HG03280 (cell line): Measurements from ENCODE around the gene TAL1.

ENCODE experiments used
- ATAC-seq: cut with Tn5 transposase; IDR thresholded peaks from one replicate; pipeline ENCODE4 v1.9.1; 2021; ENCODE audit warnings: mild to moderate bottlenecking, moderate library complexity; ENCODE audit not compliant: unreplicated experiment

TAL1 gene

DNA sequence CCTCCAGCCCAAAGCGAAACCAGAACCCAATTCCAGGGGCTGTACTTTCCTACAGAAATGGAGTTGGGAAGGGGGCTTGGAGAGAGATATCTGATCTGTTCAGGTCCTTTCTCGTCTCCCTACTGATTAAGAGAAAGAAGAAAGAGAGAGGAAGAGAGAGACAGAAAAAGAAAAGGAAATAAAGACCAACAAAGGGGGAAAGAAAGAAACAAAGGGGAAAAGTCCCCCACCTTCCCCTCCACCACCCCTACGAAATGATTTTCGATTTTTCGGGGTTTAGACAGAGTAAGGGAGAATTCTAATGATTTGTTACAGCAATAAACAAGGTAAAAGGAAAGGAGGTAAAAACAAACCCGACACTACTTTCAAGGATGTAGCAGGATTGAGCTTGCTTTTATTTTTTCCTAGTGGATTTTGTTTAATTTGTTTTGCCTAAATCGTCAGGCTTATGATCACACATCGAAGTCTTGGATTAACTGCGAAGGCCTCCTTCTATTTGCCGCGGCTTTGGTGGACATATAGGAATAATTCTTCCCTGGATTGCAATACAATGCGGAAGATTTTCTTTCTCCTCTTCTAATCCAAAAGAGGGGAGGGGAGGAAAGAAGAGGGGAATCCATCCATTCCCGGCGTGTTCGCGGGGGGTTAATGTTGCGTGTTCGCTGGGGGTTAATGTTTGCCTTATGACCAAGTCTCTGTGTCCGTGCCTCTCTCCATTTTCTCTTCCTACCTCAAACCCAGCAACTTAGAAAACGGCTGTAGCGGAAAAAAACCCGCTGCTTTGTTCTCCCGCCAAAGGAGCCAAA lies 1.9 kb downstream of the TAL1 start:
- ATAC-seq, result no peak

DNA sequence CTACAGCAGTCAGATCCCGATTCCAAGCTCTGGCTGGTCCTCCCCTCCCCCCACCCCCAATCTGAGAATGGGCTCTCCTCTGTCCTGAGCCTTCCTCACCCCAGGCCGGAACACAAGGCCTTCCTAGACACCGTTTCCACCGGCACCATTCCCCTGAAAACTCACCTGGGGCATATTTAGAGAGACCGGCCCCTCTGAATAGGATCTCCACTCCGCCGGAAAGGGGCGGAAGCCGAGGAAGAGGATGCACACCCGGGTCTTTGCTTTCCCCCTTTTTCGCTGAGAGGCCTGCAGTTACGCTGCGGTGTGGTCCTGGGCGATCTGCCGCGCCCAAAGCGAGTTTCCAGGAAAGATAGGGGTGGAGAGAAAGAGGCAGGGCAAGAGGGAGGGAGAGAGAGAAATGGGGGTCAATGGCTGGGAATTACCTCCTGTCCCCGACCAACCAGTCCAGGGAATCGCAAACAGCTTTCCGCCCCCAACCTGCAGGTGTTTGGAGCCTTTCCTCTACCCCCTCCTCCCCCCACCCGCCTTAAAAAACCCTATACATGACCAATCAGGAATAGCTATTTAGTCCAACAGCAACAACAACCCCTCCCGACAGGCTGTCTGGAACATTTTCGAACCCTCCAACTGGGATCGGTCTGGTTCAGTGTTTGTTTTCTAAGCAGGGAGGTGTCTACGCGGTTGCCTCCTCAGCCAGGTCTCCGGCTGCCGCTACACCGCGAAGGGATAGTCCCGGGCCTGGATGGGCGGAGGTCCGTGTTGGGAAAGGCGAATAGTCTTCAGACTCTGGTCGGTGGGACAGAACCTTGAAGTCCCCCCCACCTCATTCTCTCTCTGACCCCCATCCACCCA lies 2.8 kb downstream of the TAL1 start:
- no peak for ATAC-seq

DNA sequence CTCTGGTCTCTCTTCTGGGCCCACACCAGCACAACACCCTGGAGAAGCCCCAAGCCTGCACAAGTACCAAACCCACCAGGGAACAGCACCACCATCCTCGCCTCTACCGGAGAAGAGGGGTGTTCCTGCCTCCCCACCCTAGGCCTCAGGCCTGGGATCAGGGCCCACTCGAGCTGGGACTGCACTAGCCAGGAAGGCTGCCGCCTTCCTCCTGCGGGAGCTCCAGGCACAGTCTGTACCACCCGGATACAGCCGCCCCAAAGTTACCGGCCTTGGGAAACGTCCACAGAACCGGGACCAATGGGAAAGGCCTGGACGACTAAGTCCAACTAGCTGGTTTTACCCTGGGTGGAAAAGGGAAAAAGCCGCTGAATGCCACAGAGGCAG lies 3.4 kb downstream of the TAL1 start:
- no peak for ATAC-seq

DNA sequence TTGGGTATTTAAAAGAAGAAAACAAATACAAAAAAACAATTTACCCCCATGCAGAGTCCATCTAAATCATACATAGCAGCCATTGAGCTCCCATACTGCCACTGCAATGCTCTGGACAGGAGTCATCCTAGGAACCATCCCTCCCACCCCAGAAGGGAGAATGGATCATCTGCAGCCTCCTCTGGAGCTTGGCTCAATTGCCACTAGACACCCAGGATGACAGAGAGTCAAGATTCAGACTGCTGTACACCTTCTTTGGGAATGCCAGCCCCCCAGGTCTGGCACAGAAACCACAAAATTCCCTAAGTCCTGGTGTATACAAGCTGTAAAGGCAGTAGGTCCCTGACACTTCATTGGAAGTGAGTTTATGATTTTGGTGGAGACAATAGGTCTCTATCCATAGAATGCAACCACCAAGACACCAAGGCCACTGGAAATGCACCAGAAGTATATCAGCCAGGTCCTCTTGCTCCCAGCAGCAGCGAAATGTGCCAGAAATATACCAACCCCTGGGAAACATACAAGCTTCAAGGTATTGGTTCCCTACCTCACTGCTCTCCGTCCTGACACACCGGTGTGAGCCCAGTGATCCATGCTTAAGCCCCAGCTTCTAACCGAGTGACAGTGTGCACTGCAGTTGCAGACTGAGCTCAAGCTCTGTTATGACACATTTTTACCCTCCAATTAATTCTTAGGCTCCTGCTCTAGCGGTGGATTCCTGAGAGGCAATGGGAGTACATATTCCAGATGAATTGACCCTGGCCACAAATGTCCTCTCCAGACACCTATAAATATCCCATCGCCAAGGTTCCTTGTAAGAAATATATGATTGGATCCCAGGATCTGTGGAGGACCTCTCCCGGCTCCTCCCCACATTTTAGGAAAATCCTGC lies 4.4 kb downstream of the TAL1 start:
- no peak for ATAC-seq

DNA sequence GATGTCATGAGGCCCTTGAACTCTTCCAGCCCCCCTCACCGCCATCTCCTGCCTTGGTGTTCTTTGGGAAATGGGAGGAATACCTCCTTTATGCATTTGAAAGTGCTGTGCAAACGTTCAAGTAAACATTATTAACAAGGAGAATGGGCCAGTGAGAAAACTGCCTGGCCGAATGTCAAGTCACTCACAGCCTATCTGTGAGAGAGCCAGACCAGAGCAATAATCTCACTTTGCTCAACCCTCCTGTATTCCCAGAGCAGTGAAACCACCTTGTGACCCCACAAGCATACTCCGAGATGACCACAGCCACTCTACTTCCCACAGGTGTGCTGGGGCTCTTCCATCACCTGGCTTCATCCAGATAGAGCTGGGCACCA lies 5.2 kb downstream of the TAL1 start:
- no peak for ATAC-seq

DNA sequence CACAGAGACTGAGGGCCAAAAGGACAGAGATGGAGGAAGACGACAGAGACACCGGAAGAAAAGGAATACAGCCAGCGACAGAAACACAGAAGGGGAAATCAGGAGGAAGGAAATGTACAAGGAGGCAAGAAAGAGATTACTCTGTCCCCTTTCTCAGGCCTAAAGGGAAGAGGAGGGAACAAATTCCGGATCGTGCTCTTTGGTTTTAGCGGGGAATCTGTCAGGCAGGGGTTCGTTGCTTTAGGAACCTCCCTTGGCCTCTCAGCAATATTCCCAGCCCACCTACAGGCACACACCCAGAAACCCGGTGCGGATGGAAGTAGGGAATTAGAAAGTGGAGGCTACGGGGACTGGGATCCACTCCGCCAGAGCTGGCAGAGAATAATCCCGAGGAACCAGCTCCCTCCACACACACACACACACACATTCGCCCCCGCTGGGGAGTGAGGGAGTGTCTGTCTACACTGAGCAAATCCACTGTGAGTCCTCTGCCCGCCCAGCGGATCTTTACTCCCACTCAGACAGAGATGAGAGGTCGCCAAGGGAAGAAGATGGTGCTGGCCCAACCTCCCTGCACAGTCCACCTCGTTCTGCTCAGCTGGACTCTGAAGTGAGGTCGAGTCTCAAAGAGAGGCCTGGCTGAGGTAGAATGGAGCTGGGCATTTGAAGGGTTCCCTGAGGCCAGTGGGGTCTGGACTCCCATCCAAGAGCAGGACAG lies 5.7 kb downstream of the TAL1 start:
- no peak for ATAC-seq

DNA sequence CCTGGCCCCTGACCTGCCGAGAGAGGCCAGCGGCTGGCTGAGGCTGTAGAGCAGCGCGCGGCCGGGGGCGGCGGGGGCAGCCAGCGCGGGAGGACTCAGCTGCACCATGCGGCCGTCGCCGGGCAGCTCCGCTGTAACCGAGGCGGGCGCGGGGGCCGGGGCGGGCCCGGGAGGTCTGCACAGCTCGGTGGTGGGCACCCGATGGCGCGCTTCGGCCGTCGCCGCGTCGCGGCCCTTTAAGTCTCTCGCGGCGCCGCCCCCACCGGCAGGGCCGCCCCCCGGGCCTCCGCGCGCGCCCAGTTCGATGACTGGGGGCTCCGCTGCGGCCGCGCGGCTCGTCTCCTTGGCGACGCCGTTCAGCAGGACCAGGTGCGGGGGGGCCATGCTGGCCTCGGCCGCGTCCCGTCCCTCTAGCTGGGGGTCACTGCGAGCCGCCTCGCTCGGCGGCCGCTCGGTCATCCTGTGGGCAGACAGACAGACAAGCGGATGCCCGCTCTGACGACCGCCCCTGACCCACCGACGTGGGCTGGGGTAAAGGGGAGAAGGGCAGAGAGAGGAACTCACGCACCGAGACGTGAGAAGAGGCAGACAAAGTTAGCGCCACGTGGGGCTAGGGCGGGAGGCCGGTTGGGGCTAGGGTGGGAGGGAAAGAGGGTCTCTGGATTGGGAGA lies 6.5 kb downstream of the TAL1 start:
- no peak for ATAC-seq

DNA sequence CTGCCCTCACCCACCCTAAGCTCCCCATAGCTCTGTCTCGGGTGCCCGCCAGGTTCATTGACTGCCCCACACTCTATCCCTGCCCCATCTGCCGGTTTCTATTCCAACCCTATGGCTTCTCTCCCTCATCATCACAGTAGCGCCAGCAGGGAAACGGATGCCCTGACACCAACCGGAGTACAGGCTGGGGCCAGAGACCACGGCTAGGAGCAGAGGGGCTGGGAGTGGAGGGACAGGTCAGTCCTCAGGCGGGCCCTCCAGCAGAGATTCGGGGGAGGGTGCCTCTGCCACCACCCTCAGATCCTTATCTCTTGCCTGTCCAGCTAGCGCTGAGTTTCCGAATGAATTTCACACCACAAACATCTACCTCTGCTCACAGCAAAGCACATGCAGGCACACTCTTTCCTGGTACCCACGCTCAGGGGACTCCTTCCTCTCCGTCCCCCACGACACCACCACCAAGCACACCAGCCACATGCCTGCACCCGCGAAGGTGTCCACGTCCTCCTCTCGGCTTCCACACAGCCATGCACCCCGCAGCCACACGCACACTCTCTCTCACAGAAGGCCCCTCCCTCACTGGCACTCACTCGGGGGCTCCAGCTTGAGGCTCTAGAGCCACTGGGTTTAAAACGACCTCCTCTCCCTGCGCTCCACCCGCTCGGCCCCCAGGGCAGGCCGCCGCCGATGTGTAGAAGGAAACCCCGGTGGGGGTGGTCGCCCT lies 7.2 kb downstream of the TAL1 start:
- no peak for ATAC-seq

DNA sequence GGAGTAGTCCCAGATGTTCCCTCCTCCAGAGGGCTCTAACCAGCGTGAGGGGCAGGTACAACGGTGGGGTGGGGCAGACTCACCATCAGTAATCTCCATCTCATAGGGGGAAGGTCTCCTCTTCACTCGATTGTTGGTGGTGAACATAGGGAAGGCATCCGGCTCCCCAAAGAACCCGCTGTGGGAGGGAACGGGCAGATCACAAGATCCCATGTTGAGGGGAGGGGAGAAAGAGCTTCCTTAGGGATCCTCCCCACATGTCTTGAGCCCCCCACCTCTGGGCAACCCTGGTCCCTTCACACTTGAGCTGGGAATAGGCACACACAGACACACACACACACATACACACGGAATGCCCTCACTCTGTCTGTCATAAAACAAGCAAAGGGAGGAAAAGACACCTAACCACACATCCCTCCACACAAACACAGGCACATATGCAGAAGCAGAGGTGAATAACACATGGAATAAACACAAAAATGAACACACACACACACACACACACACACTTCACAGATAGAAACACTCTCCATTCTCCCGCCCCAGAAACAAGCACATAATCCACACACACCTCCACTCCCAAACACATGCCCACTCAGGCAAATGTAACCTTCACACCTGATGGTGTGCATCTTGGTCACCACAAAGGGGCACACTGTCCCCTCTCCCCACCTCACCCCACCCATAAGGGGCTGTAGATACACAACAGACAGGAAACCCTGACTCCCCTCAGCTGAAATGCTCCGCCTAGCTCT lies 7.9 kb downstream of the TAL1 start:
- ATAC-seq, result no peak

DNA sequence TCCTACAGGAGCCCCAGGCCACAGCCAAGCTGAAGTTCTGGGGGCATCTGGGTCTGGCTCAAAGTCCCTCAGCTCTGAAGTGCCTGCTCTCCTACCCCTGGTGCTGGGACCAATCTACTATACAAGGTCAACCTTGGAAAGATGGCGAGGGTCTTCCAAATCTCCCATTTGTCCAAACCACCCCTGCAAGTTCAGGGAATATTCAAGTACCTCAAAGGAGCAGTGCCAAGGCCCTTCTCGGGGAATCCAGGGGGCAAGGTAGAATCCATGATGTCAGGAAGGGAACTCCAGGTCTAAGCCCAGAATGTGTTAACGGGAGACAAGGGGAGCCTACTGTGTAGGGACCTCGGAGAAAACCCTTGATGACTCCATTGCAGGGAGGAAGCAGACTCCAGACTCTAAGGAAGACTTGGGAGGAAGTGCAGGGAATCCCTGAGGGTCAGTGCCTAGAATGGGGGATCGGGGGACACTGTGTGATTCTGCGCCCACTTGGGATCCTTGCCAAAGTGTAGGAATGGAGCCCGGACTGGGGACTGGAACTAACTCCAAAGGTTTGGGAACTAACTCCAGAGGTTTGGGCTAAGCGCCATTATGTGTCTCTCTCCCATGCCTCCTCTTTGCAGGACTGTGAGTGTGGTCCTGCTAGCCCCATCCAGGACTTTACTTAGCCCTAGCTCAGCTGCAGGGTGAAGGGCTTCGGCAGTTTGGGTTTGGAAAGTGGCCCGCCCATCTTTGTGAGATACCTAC lies 8.7 kb downstream of the TAL1 start:
- no peak for ATAC-seq

DNA sequence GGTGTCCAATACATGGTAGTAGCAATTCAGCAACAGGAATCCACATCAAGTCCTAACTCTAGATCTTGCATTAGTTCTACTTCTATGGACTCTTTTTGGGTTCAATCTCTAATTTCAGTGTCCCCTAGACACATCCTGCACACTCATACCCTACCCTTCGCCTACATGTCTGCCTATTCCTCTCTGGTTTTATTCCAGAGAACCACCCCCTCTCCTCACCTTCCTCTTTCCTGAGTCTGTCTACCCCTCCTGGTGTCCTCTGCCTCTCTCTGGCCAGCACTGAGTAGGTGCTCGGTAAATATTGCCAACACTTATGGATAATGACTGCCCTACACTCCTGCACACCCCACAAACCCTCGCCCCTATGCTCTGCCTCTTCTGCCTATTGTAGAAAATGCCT lies 9.5 kb downstream of the TAL1 start:
- no peak for ATAC-seq

DNA sequence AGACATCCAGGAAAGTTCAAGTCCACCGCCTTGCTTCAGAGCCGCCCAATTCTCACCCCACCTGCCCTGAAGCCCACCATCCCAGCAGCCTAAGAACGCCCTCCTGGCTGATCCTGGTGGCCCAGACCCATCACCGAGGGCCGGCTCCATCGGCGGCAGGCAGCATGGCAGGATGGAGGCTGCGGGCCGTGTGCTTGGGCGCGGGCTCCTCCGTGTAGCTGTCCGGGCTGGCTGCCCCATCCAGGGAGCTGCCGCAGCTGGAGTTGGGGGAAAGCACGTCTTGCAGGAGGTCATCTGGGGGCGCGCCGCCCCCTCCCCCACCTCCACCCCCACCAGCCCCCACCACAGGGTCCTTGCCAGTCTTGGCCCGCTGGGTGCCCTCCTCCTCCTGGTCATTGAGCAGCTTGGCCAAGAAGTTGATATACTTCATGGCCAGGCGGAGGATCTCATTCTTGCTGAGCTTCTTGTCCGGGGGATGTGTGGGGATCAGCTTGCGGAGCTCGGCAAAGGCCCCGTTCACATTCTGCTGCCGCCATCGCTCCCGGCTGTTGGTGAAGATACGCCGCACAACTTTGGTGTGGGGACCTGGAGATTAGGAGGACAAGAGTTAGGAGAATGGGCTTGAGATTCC lies 12.3 kb downstream of the TAL1 start:
- ATAC-seq, result no peak

DNA sequence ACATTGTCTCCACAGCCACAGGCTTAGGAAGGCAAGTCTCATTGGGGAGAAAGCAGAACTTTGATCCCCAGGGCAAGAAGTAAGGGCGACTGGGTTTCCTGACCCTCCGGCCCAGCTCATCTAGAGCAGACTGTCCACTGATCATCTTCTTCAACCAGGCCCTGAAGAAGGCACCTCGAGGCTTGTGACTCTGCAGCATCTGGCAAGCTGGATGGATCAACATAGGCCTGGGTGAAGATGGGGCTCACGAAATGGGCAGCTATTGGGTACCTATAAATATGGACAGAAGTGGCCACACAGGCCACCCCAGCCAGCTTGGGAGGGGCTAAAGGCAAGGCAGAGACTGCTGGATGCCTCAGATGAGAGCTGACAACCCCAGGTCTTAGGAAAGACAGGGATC lies 13.0 kb downstream of the TAL1 start:
- no peak for ATAC-seq

DNA sequence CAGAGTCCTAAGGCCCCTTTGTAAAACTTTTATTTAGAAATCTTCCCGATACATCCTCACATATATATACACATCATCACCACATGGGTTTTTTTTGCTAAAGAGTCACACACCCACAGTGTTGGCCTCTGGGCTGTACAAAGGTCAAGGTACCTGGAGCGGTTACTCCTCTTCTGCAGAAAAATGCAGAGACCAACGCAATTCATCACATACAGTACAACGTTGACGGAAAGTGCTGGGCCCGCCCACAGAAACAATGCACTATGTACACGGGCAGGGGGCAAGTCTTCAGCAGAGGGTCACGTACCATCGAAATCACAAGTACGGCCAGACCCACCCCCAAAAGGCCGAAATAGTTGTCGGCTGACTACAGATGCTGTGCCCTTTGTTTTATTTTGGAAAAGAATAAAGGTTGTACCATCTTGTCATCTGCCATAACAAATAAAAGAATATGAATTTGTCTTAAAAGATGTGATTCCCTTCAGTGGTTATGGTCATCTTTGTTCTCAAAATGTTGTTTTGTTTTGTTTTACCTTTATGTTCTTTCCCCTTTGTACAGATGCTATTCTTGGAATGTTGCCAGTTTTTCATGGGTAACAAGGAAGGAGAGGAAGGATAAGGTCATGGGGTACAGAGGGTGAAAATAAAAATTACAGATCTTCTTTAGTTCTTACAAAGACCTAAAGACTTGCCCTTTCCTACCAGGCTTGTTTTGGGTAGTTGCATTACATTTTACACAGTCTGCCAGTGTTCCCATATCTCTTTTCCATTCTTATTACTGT lies 15.6 kb downstream of the TAL1 start:
- no peak for ATAC-seq

DNA sequence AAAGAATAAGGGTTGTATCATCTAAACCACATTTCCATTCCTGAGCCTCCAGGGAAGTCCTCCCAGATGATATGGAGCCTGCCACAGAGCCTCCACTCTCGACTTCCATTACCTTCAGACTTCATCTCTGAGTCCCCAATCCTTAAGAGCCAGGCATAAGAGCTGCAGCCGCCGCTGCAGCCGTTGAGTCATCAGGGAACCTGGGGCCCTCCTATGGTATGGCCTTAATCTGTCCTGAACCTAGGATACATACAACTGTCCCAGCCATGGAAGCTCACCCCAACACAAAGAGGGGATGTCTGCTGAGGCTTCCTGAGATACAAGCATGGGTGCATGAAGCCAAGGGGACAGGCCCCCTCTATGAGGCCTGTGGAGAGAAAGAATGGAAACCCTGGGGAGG lies 16.3 kb downstream of the TAL1 start:
- ATAC-seq, result no peak

DNA sequence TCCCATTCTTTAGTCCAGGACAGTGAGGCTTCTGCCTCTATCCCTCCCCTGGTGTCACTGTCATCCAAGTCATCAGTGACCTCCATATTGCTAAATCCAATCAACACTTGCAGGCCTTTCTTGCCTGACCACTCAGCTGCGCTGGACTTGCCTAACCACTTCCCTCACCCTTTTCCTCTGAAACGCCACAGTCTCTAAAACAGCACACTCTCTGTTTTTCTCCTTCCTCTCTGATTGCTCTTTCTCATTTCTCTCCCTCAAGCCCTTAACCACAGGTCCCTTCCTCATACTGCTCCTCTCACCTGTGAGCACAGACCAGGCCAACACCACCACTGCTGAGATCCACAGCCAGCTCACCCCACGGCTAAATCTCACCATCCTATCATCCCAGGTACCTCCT lies 17.5 kb downstream of the TAL1 start:
- ATAC-seq, result no peak
